Superior temporal gyrus (tissue), 1 donor: Measurements from ENCODE around the gene KLF6.

Experiments
- DNase-seq: peaks from one replicate; pipeline ENCODE4 v3.0.0-alpha.2; 2016; ENCODE audit errors: extremely low spot score

Gene KLF6

GRCh38 chr10:3774814-3775695 lies 10.0 kb downstream of the KLF6 start:
- peak; percentile 60 for DNase-seq

GRCh38 chr10:3774018-3774813 lies 10.8 kb downstream of the KLF6 start:
- no peak for DNase-seq

DNA sequence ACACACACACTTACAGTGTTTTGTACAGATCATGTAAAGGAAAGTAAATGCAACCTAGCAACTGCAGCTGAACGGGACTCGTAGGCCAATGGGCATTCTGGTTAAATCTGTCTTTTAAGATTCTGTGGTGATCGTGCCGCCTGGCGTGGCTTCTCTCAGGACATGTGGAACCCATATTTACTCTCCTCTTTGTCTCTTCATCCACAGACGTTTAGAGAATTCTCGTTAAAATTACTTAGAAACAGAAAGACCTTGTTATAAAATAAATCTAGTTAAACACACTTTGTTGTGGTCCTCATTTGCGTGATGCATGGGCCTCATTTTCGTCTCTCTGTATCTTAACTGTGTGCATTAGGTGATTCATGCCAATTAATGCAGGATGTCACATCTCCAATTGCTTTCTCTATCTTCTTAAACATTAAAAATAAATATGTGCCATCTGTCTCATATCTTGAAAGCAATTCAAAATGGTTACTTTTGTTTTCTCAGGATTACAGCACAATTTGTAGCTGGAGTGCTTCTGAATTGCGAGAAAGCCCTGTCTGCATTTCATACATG lies 11.5 kb downstream of the KLF6 start:
- DNase-seq = no peak

DNA sequence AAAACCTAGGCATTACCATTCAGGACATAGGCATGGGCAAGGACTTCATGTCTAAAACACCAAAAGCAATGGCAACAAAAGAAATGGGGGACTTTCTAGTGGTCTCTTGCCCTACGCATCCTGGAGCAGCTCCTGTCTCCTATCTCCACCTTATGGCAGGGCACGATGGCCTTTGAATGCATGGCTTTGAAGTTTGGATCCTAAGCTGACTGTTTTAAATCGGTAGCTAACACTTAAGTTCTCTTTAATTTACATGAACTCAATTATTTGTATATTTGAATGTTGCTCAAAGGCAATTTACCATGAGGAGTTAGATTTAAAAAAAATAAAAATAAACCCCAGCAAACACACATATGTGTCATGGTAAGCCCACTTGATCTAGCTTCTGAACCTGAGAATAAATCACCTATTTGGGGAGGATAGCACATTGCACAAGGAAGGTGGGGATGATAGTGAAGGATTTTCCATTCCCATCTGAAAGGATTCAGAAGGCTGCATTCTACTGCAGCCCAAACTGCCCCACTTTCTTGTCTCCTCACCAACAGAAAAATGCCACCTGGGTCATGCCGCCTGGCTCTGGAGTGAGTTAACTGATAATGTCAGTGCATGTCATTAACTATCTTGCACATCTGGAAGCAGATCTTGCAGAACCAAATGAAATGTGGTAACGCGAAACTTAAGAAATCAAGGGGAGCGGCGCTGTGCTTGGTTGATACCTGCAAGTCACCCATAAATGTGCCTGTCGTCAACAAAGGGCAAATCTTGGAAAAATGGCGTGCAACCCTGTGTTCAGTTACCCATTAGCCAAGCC lies 12.4 kb downstream of the KLF6 start:
- DNase-seq = no peak

DNA sequence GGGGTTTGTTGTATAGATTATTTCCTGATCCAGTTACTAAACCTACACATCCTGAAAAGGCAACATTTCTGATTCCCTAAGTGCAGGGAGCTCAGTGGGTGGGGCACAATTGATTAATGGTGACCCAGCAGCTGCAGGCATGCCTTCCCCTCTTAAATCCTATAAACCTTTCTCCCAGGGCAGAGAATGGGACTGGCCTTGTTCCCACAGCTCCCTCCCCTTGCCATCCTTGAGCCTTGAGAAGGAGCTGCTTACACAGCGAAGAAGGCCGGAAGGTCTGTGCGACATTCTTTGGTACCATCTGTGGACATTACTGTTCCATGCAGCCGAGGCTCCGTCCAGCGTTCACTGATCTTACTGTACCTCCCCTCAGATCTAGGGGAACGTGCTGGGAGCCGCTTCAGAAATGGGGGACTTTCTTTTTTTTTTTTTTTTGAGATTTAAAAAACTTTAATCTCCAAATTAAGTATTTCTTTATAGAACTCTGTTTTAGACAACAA lies 14.3 kb downstream of the KLF6 start:
- DNase-seq = no peak

GRCh38 chr10:3769556-3769955 lies 15.5 kb downstream of the KLF6 start:
- DNase-seq = no peak

- no peak for DNase-seq
Measured at GRCh38 chr10:3766046-3766756, 18.8 kb downstream of the KLF6 start.

- DNase-seq = no peak
Measured at GRCh38 chr10:3765146-3765545, 19.9 kb downstream of the KLF6 start.

GRCh38 chr10:3764626-3765112 lies 20.3 kb downstream of the KLF6 start:
- DNase-seq = no peak

DNA sequence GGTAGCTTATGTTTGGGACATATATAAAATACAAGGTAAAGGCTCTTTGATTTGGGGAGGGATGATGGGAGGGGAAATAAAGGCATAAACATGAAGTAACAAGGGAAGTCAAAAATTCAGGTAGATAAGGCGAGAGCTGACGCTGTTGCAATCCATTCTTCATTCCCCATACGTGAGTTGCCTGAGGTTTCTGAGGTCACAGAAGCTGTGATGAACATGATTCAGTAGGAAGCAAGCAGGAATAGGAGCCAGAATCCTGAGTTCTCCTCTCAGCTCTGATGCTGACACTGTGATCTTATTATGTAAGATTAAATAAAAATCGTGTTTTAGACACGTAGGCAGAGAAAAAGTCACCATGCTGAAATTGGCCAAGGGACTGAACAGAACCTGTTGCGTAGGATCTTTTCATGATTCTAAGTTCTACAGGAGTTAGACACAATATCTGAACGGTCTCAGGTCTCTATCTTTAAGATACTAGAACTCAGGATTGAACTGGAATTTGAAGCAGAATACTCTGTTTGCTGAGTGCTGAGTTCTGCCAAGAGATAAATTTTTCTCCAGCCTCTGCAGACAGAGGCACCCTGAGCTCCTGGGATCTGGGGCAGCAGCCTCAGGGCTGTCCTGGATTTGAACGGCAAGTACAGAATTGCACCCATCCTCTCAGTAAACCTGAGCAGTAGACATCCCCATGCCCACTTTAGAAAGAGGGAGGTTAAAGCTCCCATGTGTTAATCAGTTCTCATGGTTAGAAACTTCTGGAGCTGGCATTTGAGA lies 21.0 kb downstream of the KLF6 start:
- no peak for DNase-seq

- no peak for DNase-seq
Measured at GRCh38 chr10:3763035-3763456, 22.0 kb downstream of the KLF6 start.

DNA sequence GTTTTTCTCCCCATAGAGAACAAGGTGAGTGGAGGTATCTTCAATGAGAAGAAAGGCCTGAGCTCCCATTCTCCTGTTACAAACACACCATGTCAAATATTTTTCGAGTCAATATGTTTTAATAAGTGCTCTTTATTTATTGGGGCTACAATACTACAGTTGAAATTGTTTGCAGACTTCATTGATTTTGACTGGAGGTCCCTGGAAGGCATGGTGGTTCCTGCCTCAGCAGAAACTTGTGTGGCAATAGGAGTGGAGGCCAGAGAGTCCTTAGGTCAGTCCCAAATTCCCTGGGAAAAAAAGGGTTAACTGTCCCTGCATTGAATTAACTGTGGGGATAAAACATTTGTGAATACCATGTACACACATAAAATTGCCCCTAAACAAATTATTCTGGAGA lies 22.7 kb downstream of the KLF6 start:
- no peak for DNase-seq

DNA sequence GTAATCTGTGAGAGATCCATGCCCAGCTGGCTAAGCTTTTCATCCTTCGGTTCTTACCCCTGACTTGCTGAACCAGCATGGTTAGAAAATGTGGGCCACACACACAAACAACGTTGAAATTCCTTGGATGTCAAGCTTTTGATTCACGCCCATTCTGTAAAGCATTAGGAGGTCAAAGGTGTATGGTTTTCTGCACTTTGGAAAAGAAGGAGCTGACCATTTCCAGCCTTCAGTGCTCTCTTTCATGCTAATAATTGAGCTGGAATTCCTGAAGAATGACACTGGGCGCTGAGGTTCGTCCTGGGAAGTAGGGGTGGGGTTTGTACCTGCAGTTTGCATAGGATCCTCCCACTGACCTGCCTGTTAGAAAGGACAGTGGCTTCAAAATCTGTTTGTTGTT lies 23.1 kb downstream of the KLF6 start:
- DNase-seq = no peak

DNA sequence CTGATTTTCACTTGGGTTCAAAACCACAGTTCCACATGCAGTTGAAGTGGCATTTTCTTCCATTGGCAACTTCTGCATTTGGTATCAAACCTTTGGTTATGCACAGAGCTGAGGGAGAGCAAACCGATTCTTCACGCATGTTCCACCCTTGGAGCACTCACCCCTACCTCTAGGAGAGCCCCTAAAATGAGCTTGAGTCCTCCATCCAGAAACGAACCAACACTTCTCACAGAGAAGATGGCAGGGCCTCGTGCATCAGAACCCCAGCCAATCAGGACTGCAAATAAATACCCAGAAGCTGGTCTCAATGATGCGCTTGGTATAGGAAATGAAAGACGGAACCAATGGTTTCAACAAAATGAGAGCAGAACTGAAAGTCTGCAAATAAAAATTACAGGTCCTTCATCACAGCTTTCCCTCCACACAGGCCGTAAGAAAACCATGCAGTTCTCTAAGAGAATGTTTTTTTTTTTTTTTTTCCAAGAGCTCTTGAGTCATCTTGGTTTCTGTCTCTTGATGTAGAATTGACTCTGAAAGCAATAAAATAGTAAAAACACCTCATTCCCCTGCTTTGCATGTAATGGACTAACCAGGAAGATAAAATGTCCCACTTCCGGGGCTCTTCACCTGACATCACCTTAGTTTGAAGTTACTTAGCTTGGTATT lies 23.9 kb downstream of the KLF6 start:
- DNase-seq = no peak

GRCh38 chr10:3760083-3760482 lies 24.9 kb downstream of the KLF6 start:
- no peak for DNase-seq

DNA sequence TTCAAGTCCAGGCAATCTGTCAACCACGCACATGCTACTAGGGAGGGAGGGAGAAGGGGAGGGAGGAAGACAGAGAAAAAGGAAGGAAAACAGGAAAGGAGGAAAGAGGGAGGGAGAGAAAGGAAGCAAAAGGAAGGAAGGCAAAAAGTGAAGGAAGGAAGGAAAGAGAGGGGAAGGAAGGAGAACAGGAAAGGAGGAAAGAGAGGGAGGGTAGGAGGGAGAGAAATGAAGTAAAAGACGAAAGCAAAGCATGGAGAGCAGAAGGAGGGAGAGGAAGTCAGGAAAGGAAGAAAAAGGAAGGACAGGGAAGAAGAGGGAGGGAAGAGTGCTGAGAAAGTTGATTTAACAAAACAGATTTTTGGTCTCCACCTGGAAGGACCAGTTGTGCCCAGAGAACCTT lies 25.6 kb downstream of the KLF6 start:
- DNase-seq = no peak

GRCh38 chr10:3758491-3758970 lies 26.5 kb downstream of the KLF6 start:
- no peak for DNase-seq

- DNase-seq = no peak
Measured at GRCh38 chr10:3757638-3758490, 27.1 kb downstream of the KLF6 start.
